GM19193 (cell line): ENCODE data around the gene FAM200B.

Source experiments
- POLR2A ChIP-seq: IDR thresholded peaks from 4 replicates; pipeline ENCODE4 v1.6.1; 2011; ENCODE audit not compliant: insufficient read depth, insufficient read length; ENCODE audit errors: extremely low read depth

The FAM200B gene

GRCh38 chr4:15681067-15681371 is 608 bp upstream of the FAM200B start:
- TF ChIP-seq POLR2A, result no peak

GRCh38 chr4:15682242-15683142 is 865 bp downstream of the FAM200B start:
- no peak for TF ChIP-seq POLR2A

GRCh38 chr4:15683143-15683495 is 1.5 kb downstream of the FAM200B start:
- TF ChIP-seq POLR2A, result no peak

GRCh38 chr4:15684498-15684897 is 2.9 kb downstream of the FAM200B start:
- no peak for TF ChIP-seq POLR2A

GRCh38 chr4:15688051-15688450 is 6.4 kb downstream of the FAM200B start:
- TF ChIP-seq POLR2A, result no peak

- no peak for TF ChIP-seq POLR2A
These were observed 7.9 kb downstream of the FAM200B start for GRCh38 chr4:15689540-15689939.

GRCh38 chr4:15690020-15690809 is 8.6 kb downstream of the FAM200B start:
- TF ChIP-seq POLR2A, result no peak

GRCh38 chr4:15691346-15692135 is 9.9 kb downstream of the FAM200B start:
- no peak for TF ChIP-seq POLR2A

GRCh38 chr4:15692602-15693001 is 11.0 kb downstream of the FAM200B start:
- TF ChIP-seq POLR2A, result no peak

GRCh38 chr4:15694431-15694830 is 12.8 kb downstream of the FAM200B start:
- no peak for TF ChIP-seq POLR2A

GRCh38 chr4:15695240-15695699 is 13.6 kb downstream of the FAM200B start:
- no peak for TF ChIP-seq POLR2A

- TF ChIP-seq POLR2A, result no peak
These were observed 14.1 kb downstream of the FAM200B start for GRCh38 chr4:15695729-15696128.

GRCh38 chr4:15696866-15697265 is 15.2 kb downstream of the FAM200B start:
- no peak for TF ChIP-seq POLR2A

- TF ChIP-seq POLR2A, result no peak
These were observed 21.3 kb downstream of the FAM200B start, which contains the start of gene BST1 for GRCh38 chr4:15702941-15703403. Gene BST1, plus strand, starts transcription at chr4:15703065. Its CDS starts 80 bp downstream, at chr4:15703145.

GRCh38 chr4:15703439-15703838 is 21.8 kb downstream of the FAM200B start:
- TF ChIP-seq POLR2A, result no peak

- TF ChIP-seq POLR2A, result no peak
These were observed 22.5 kb downstream of the FAM200B start for GRCh38 chr4:15704129-15704528.
